AG10803 (cell line): ENCODE data around the gene KLHL18.
A peak's percentile ranks its signal among the peaks of the same experiment; 100 is the strongest.

Source experiments
- DNase-seq: peaks from one replicate; pipeline ENCODE4 v3.0.0; 2010; ENCODE audit warnings: low read depth
- H3K4me3 ChIP-seq: 2 replicates; pipeline ENCODE4 v1.5.1; 2011; ENCODE audit warnings: mild to moderate bottlenecking, low read length, control low read depth
- TF ChIP-seq, protein P1 (sequence below): conservative IDR thresholded peaks from 2 replicates; pipeline ENCODE4 v1.5.1; 2011; ENCODE audit warnings: mild to moderate bottlenecking, low read length, control low read depth, inconsistent platforms

Gene KLHL18

DNA sequence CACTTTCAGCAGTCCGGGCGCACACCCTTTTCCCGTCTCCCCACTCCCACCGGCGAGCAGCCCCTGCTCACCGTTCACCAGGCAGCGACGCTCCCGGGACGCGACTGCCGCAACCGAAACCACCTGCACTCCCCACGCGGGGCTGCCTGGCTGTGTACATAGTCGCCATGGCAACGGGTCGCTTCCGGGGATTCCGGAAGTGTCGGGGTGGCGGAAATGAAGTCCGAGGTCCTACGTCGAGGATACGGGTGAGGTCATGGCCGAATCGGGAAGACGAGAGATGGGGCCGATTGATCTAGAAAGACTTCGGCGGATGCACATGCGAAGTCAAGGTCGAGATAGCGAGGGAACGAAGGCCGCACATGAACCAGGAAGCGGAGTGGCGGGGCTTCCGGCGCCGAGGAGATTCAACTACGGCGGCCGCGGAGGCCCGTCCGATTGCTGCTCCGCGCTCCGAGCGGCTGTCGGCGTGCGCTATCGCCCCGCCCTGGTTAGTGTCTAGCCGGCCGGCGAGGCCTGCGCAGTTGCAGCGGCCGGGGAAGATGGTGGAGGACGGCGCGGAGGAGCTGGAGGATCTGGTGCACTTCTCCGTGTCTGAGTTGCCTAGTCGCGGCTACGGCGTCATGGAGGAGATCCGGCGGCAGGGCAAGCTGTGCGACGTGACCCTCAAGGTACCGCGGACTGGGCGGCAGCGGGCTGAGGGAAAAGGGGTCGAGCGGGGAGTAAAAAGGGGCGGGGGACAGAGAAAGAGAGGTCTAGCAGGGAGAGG is at the start of gene KLHL18, which contains the start of gene KIF9:
Gene KLHL18, plus strand, starts transcription at position 521 of the 769 bp plus-strand sequence. Its CDS starts 22 bp downstream, at position 543.
Gene KIF9, minus strand, starts transcription at position 376 of the 769 bp plus-strand sequence. CDS start 5,425 bp downstream, outside the sequence.
- TF ChIP-seq, protein P1, sequence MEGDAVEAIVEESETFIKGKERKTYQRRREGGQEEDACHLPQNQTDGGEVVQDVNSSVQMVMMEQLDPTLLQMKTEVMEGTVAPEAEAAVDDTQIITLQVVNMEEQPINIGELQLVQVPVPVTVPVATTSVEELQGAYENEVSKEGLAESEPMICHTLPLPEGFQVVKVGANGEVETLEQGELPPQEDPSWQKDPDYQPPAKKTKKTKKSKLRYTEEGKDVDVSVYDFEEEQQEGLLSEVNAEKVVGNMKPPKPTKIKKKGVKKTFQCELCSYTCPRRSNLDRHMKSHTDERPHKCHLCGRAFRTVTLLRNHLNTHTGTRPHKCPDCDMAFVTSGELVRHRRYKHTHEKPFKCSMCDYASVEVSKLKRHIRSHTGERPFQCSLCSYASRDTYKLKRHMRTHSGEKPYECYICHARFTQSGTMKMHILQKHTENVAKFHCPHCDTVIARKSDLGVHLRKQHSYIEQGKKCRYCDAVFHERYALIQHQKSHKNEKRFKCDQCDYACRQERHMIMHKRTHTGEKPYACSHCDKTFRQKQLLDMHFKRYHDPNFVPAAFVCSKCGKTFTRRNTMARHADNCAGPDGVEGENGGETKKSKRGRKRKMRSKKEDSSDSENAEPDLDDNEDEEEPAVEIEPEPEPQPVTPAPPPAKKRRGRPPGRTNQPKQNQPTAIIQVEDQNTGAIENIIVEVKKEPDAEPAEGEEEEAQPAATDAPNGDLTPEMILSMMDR: no peak
- peak; percentile 95 for DNase-seq
- H3K4me3 ChIP-seq: peak within 1 kb of the TSS; percentile 94

DNA sequence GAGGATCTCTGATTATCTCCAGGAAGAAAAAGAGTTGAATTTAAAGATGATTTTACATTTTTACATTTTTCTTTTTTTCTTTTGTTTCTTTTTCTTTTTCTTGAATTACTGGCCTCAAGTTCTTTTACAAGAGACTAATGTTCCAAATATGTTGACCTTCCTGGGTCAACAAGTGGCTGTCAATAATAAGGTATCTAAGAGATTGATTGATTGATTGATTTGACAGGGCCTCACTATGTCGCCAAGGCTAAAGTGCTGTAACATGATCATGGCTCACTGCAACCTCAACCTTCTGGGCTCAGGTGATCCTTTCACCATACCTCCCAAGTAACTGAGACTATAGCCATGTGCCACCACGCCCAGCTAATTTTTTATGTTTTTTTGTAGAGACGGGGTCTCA is 44.7 kb upstream of the KLHL18 start:
- TF ChIP-seq, protein P1: no peak
- H3K4me3 ChIP-seq: no peak overlapping the region
- DNase-seq: no peak

DNA sequence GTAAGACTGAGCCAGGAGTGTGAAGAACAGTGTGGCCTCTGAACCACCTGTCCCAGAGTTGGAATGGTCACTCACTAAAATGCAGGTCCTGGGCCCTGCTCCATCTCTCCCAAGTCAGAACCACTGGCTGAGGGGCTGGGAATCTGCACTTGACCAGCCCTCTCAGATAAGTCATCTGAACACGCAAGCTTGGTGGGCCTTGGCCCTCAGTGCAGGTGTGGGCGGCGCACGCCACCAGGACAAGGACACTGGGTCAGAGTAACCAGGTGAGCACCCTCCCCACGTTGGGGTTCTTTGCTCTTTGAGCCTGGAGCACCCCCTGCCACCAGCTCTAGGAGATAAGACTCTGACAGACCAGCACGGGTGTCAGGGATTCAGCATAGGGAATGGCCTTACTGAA is 42.8 kb upstream of the KLHL18 start:
- DNase-seq: no peak
- TF ChIP-seq, protein P1: no peak
- H3K4me3 ChIP-seq: no peak overlapping the region

DNA sequence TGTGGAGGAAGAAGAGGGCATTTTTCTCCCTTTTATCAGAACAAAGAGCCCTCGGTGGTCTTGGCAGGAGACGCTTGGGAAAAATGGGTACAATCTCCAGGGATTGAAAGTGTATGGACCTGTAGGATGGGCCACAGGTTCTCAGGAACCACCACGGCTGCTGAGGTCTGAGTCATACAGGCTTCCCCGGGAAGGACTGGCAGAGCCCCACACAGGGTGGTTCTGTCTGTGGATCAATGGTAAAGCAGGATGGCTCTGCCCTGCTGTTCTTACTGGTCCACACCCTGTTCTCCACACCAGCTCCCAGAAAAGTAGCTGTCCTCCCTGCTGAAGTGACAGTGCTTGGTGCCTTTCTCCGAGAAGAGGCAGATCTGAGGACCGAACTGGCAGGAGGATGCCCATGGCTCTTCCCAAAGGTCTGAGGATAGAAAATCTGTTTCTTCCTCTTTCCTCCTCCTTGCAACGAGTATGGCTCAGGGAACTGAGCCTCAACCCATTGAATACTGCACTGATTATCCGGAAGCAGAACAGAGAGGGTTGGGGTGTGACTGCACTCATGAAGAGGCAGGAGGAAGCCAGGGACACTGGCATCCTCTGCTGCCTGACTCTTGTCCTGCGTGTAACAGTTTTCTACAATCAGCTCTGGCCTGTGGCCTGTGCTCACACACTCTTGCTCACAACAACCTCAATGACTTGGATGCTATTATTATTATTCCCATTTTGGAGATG is 39.2 kb upstream of the KLHL18 start:
- DNase-seq: no peak
- TF ChIP-seq, protein P1: no peak
- H3K4me3 ChIP-seq: no peak overlapping the region

DNA sequence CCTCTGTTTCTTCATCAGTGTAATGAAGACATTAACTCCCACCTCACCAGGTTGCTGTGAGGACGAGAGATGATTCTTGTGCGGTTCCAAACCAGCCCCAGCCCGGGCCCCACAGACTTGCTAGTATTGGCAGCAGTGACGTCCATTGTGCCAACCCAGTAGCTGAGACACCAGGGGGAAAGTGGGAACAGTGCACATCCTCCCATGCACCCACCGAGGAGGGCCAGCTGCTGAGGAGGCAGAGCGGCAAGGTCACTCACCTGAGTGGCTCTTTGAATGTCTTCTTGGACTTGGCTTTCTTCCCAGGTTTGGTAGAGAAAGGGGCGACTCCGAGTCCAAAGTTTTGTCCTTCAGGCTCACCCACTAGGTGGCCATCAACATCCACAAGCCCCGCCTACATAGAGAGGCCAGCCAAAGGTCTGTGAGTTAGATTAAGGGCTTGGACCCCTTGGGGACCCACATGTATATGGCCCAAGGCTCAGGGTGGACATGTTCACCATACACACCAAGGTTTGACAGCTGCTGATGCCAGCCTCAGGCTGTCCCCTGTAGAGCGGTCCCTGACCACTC is 38.1 kb upstream of the KLHL18 start:
- TF ChIP-seq, protein P1: no peak
- no peak for DNase-seq
- H3K4me3 ChIP-seq: no peak overlapping the region

DNA sequence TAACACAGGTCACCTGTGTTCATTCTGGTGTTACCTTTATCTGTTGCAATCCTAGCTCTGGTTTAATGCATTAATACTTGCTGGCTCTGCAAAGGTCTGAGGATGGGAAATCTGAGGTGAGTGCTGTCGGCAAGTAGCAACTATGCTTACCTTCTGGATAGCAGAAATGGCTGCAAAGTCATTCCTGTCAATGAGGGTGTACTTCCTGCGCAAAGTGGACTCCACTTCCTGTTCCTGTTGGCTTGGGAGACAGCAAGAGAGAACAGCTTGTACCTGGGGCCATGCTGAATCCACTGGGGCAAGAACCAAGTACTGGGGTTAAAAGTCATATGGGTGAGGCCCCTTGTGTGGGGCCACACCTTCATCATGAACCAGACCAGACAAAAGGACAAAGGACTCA is 37.5 kb upstream of the KLHL18 start:
- no peak for DNase-seq
- TF ChIP-seq, protein P1: no peak
- H3K4me3 ChIP-seq: no peak overlapping the region
